OCI-LY1 (cell line): ENCODE results near the gene NCAPG.

Experiments used
- H2AFZ ChIP-seq: fragments of 200-600 bp; sonication (generic), shearing (Covaris generic); 2 replicates; pipeline ENCODE4 v1.6.0; 2014; ENCODE audit warnings: antibody characterized with exemption, mild to moderate bottlenecking, low read length
- H3F3A ChIP-seq: fragments of 200-600 bp; sonication (generic), shearing (Covaris generic); 2 replicates; pipeline ENCODE4 v1.6.0; 2014; ENCODE audit warnings: mild to moderate bottlenecking, antibody characterized with exemption, low read length, moderate library complexity; ENCODE audit not compliant: insufficient read depth
- H3K27ac ChIP-seq: fragments of 200-600 bp; sonication (generic); 2 replicates; pipeline ENCODE4 v1.5.1; 2014; ENCODE audit warnings: low read length, mixed run types, mild to moderate bottlenecking, low read depth; ENCODE audit not compliant: poor library complexity, severe bottlenecking
- H3K27me3 ChIP-seq: fragments of 200-600 bp; sonication (generic); 2 replicates; pipeline ENCODE4 v1.6.0; 2014; ENCODE audit warnings: antibody characterized with exemption, mild to moderate bottlenecking, low read length, moderate library complexity; ENCODE audit not compliant: insufficient read depth
- H3K36me3 ChIP-seq: fragments of 200-600 bp; sonication (generic); 2 replicates; pipeline ENCODE4 v1.6.1; 2014; ENCODE audit warnings: mild to moderate bottlenecking, antibody characterized with exemption, low read length, moderate library complexity, mixed read lengths; ENCODE audit not compliant: insufficient read depth
- H3K4me1 ChIP-seq: fragments of 200-600 bp; sonication (generic); 2 replicates; pipeline ENCODE4 v1.5.1; 2014; ENCODE audit warnings: mild to moderate bottlenecking, low read length, moderate library complexity; ENCODE audit not compliant: insufficient read depth, severe bottlenecking
- H3K4me2 ChIP-seq: fragments of 200-600 bp; sonication (generic), shearing (Covaris generic); 2 replicates; pipeline ENCODE4 v1.6.1; 2014; ENCODE audit warnings: low read length
- H3K4me3 ChIP-seq: fragments of 200-600 bp; sonication (generic); 2 replicates; pipeline ENCODE4 v1.5.1; 2014; ENCODE audit warnings: low read length, low read depth, mild to moderate bottlenecking, mixed read lengths; ENCODE audit not compliant: poor library complexity, severe bottlenecking
- H3K79me2 ChIP-seq: fragments of 200-600 bp; shearing (Covaris generic); 2 replicates; pipeline ENCODE4 v1.6.1; 2016; ENCODE audit warnings: mixed run types, low read length, mixed read lengths; ENCODE audit not compliant: insufficient read depth
- H3K9ac ChIP-seq: fragments of 200-600 bp; sonication (generic), shearing (Covaris generic); 2 replicates; pipeline ENCODE4 v1.6.1; 2014; ENCODE audit warnings: mild to moderate bottlenecking, low read length, mixed read lengths
- H3K9me2 ChIP-seq: fragments of 200-600 bp; sonication (generic), shearing (Covaris generic); 2 replicates; pipeline ENCODE4 v1.6.1; 2014; ENCODE audit warnings: low read depth, mild to moderate bottlenecking, low read length, mixed read lengths
- H3K9me3 ChIP-seq: fragments of 200-600 bp; shearing (Covaris generic); 2 replicates; pipeline ENCODE4 v1.6.1; 2014; ENCODE audit warnings: low read length, mixed read lengths
- H4K20me1 ChIP-seq: fragments of 200-600 bp; sonication (generic), shearing (Covaris generic); 2 replicates; pipeline ENCODE4 v1.6.0; 2016; ENCODE audit warnings: mild to moderate bottlenecking, low read length; ENCODE audit not compliant: insufficient read depth
- EZH2 ChIP-seq: fragments of 200-600 bp; sonication (generic), shearing (Covaris generic); IDR thresholded peaks from 2 replicates; pipeline ENCODE4 v1.8.0; 2017; ENCODE audit warnings: borderline replicate concordance, mixed run types, mild to moderate bottlenecking, antibody characterized with exemption, low read length, moderate library complexity, mixed read lengths
- TF ChIP-seq, protein P1 (sequence below): fragments of 200-600 bp; sonication (generic), shearing (Covaris generic); IDR thresholded peaks from 2 replicates; pipeline ENCODE4 v1.5.1; 2017; ENCODE audit warnings: mild to moderate bottlenecking, antibody characterized with exemption, low read length, moderate library complexity, mixed read lengths

The NCAPG gene

DNA sequence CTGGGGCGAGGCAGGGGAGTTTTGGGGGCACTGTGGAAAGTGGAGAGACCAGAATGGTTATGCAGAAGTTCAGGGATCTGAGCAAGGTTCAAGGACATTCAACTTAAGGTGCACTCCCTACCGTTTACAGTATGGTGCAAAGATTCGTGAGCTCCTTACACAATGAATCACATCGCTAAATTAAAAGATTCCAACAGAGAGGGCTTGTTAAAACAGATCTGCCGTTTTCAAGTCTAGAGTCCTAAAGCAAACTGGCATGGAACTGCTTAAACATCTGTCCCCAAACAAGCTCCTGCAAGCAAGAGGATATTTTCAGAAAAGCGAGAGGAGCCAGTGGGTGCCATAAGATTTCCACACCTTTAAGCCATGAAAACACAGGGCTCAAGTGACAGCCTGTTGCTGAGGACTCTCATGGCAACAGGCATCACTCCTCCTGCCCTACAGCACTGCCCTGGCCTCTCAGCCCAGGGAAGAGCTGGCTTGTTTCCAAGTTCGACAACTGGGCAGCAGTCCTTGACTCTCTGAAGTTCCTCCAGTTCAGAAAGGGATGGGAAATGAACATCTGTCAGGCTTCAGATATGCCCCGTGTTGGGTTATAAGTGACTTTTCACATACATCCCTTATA lies 39.4 kb upstream of the NCAPG start:
- no peaks in the 10 kb centered on the region for H3K9me2 ChIP-seq
- no peaks in the 10 kb centered on the region for H3K27me3 ChIP-seq
- H3K9ac ChIP-seq = no peak overlapping the region
- no peaks in the 10 kb centered on the region for H3K4me1 ChIP-seq
- H4K20me1 ChIP-seq = no peaks in the 10 kb centered on the region
- no peak overlapping the region for H3K4me3 ChIP-seq
- H2AFZ ChIP-seq = no peak overlapping the region
- H3F3A ChIP-seq = no peaks in the 10 kb centered on the region
- no peaks in the 10 kb centered on the region for H3K79me2 ChIP-seq
- no peaks in the 10 kb centered on the region for H3K9me3 ChIP-seq
- no peak overlapping the region for H3K27ac ChIP-seq
- H3K4me2 ChIP-seq = no peak overlapping the region
- TF ChIP-seq, protein P1, sequence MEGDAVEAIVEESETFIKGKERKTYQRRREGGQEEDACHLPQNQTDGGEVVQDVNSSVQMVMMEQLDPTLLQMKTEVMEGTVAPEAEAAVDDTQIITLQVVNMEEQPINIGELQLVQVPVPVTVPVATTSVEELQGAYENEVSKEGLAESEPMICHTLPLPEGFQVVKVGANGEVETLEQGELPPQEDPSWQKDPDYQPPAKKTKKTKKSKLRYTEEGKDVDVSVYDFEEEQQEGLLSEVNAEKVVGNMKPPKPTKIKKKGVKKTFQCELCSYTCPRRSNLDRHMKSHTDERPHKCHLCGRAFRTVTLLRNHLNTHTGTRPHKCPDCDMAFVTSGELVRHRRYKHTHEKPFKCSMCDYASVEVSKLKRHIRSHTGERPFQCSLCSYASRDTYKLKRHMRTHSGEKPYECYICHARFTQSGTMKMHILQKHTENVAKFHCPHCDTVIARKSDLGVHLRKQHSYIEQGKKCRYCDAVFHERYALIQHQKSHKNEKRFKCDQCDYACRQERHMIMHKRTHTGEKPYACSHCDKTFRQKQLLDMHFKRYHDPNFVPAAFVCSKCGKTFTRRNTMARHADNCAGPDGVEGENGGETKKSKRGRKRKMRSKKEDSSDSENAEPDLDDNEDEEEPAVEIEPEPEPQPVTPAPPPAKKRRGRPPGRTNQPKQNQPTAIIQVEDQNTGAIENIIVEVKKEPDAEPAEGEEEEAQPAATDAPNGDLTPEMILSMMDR = no peak
- TF ChIP-seq EZH2 = no peak
- no peaks in the 10 kb centered on the region for H3K36me3 ChIP-seq

GRCh38 chr4:17773135-17773698 lies 37.6 kb upstream of the NCAPG start:
- H3K27ac ChIP-seq = no peak overlapping the region
- no peaks in the 10 kb centered on the region for H3K4me1 ChIP-seq
- no peak overlapping the region for H2AFZ ChIP-seq

GRCh38 chr4:17778431-17778830 lies 32.3 kb upstream of the NCAPG start:
- no peaks in the 10 kb centered on the region for H3K4me1 ChIP-seq
- no peak overlapping the region for H3K9ac ChIP-seq
- TF ChIP-seq, protein P1 = no peak
- TF ChIP-seq EZH2 = no peak
- H3F3A ChIP-seq = no peaks in the 10 kb centered on the region
- no peaks in the 10 kb centered on the region for H3K9me3 ChIP-seq
- H3K27me3 ChIP-seq = no peaks in the 10 kb centered on the region
- no peaks in the 10 kb centered on the region for H4K20me1 ChIP-seq
- H3K9me2 ChIP-seq = no peaks in the 10 kb centered on the region
- H3K27ac ChIP-seq = no peak overlapping the region
- H3K4me3 ChIP-seq = no peak overlapping the region
- no peak overlapping the region for H2AFZ ChIP-seq
- no peak overlapping the region for H3K4me2 ChIP-seq
- H3K79me2 ChIP-seq = no peaks in the 10 kb centered on the region
- no peaks in the 10 kb centered on the region for H3K36me3 ChIP-seq

More at GRCh38 chr4:17773135-17773698, 37.6 kb upstream of the NCAPG start:
- H4K20me1 ChIP-seq = no peaks in the 10 kb centered on the region
- no peaks in the 10 kb centered on the region for H3K79me2 ChIP-seq
- TF ChIP-seq, protein P1 = no peak
- no peak for TF ChIP-seq EZH2
- H3K9me3 ChIP-seq = no peaks in the 10 kb centered on the region
- H3K4me3 ChIP-seq = no peak overlapping the region
- no peak overlapping the region for H3K4me2 ChIP-seq
- no peaks in the 10 kb centered on the region for H3K9me2 ChIP-seq
- H3K36me3 ChIP-seq = no peaks in the 10 kb centered on the region
- H3F3A ChIP-seq = no peaks in the 10 kb centered on the region
- H3K27me3 ChIP-seq = no peaks in the 10 kb centered on the region
- H3K9ac ChIP-seq = no peak overlapping the region
